GM12878 (cell line): ENCODE measurements around the gene PFKFB3. TPM values are rescaled to one million over a fixed set of nuclear protein-coding genes. Genes with fewer than 3 reads are reported as not detected.

Experiments used
- ATAC-seq: fragments of 200-7000 bp; cut with Tn5 transposase; 3 replicates; pipeline ENCODE4 v1.9.1; 2020; ENCODE audit warnings: mild to moderate bottlenecking, moderate library complexity
- BruUV-seq: library from RNA; stranded (reverse); fragments of 400-500 nt; replicated peaks from 2 replicates; lab custom pipeline; 2021; lab: Mats Ljungman, UMichigan
- CTCF ChIA-PET: fragments of 300-600 bp; sonication (Branson Sonifier 250); formaldehyde crosslinking; extraction: SDS; loops from one replicate; lab custom pipeline; 2021; ENCODE audit warnings: inconsistent platforms; lab: Yijun Ruan, JAX
- POLR2A ChIA-PET: fragments of 350-600 bp; formaldehyde crosslinking; extraction: SDS; loops from one replicate; lab custom pipeline; 2021; ENCODE audit warnings: inconsistent platforms; lab: Charles Lee
- RAD21 ChIA-PET: fragments of 300-600 bp; sonication (Branson Sonifier 250); formaldehyde crosslinking; loops from one replicate; lab custom pipeline; 2023; ENCODE audit warnings: antibody characterized with exemption; ENCODE audit not compliant: unreplicated experiment; lab: Charles Lee
- SMC1A ChIA-PET: fragments of 300-600 bp; sonication (Branson Sonifier 250); formaldehyde crosslinking; loops from one replicate; lab custom pipeline; 2023; ENCODE audit not compliant: unreplicated experiment, uncharacterized antibody; lab: Charles Lee
- DNase-seq: peaks from one replicate; pipeline ENCODE4 v3.0.0-alpha.2; 2011; ENCODE audit warnings: low read depth, low spot score
- FAIRE-seq: peaks from 3 replicates; lab custom pipeline; 2011; peaks lifted over from hg19 to GRCh38; lab: Jason Lieb, UNC
- H2AFZ ChIP-seq: 2 replicates; pipeline ENCODE4 v1.6.0; 2011; ENCODE audit warnings: low read depth, low read length, control low read depth; ENCODE audit not compliant: control insufficient read depth
- H3K27ac ChIP-seq: 2 replicates; pipeline ENCODE4 v1.5.1; 2011; ENCODE audit warnings: control low read depth; ENCODE audit not compliant: control insufficient read depth, insufficient read depth
- H3K27me3 ChIP-seq, 2 experiments: replicated peaks in 1 of 2; 2 replicates each; pipeline versions ENCODE4 v1.6.0 to v1.6.1; 2011; ENCODE audit warnings: low read length in 1 of 2; ENCODE audit not compliant: control insufficient read depth in 2 of 2, insufficient read depth in 2 of 2
- H3K36me3 ChIP-seq, 2 experiments: 2 replicates each; pipeline ENCODE4 v1.5.1; 2011; ENCODE audit warnings: low read length in 1 of 2; ENCODE audit not compliant: control insufficient read depth in 2 of 2, insufficient read depth in 2 of 2
- H3K4me1 ChIP-seq: 2 replicates; pipeline ENCODE4 v1.6.1; 2011; ENCODE audit warnings: mild to moderate bottlenecking, low read length, moderate library complexity, mixed read lengths; ENCODE audit not compliant: control insufficient read depth, insufficient read depth
- H3K4me2 ChIP-seq: 2 replicates; pipeline ENCODE4 v1.6.0; 2011; ENCODE audit warnings: control low read depth; ENCODE audit not compliant: control insufficient read depth, insufficient read depth
- H3K4me3 ChIP-seq: fragments of 200-600 bp; sonication (generic); 2 replicates; pipeline ENCODE4 v1.5.1; 2016
- H3K79me2 ChIP-seq: 2 replicates; pipeline ENCODE4 v1.6.0; 2011; ENCODE audit warnings: low read length; ENCODE audit not compliant: control insufficient read depth, insufficient read depth
- H3K9ac ChIP-seq: 2 replicates; pipeline ENCODE4 v1.8.0; 2011; ENCODE audit warnings: low read length, control low read depth, mixed read lengths; ENCODE audit not compliant: control insufficient read depth, insufficient read depth
- H3K9me3 ChIP-seq: replicated peaks from 3 replicates; pipeline ENCODE4 v1.5.1; 2011; ENCODE audit warnings: mild to moderate bottlenecking, low read length; ENCODE audit not compliant: control insufficient read depth, insufficient read depth
- H4K20me1 ChIP-seq: 2 replicates; pipeline ENCODE4 v1.6.0; 2011; ENCODE audit not compliant: control insufficient read depth, insufficient read depth
- CBX5 ChIP-seq: sonication (generic); IDR thresholded peaks from 2 replicates; pipeline ENCODE4 v1.6.1; 2016; ENCODE audit warnings: low read depth, moderate library complexity, mild to moderate bottlenecking, inconsistent platforms
- SMARCA5 ChIP-seq: fragments of 450-650 bp; IDR thresholded peaks from 2 replicates; pipeline ENCODE4 v1.6.1; 2017; ENCODE audit warnings: mild to moderate bottlenecking
- STAT1 ChIP-seq: fragments of 450-650 bp; conservative IDR thresholded peaks from 2 replicates; pipeline ENCODE4 v1.6.1; 2014; ENCODE audit warnings: antibody characterized with exemption, mild to moderate bottlenecking
- YY1 ChIP-seq: IDR thresholded peaks from 2 replicates; pipeline ENCODE4 v1.6.1; 2011; ENCODE audit warnings: low read depth, mild to moderate bottlenecking, low read length
- ZBED1 ChIP-seq: IDR thresholded peaks from 2 replicates; pipeline ENCODE4 v1.6.1; 2016; ENCODE audit warnings: borderline replicate concordance
- ZNF687 ChIP-seq: fragments of 450-650 bp; IDR thresholded peaks from 2 replicates; pipeline ENCODE4 v1.6.1; 2017; ENCODE audit warnings: mild to moderate bottlenecking, moderate library complexity
- WGBS: methylation state at CpG from one replicate; pipeline ENCODE4 v1.1.6; 2016; ENCODE audit warnings: low lambda C conversion rate; ENCODE audit not compliant: insufficient replicate concordance, insufficient coverage; ENCODE audit errors: missing lambda C conversion rate; 5-methylcytosine and 5-hydroxymethylcytosine counted together
- in situ Hi-C: fragments of 300-500 bp; cut with MboI; formaldehyde crosslinking; loops from 9 replicates; pipeline ENCODE4 v1.14.3; 2018; ENCODE audit warnings: mixed read lengths
- intact Hi-C: fragments of 100-400 bp; cut with micrococcal nuclease; formaldehyde crosslinking; loops from one replicate; pipeline ENCODE4 v1.14.2; 2022; ENCODE audit not compliant: unreplicated experiment
- polyA plus RNA-seq, 11 experiments: library from polyadenylated mRNA; depleted of rRNA in 4 of 11; unstranded in 6 of 11; stranded (reverse) in 5 of 11; fragments of >200 nt; fragmentation: Nextera tagmentation in 4 of 11; fragmentation: Illumina TruSeq in 1 of 11; extraction: Ambion mirVana in 4 of 11; extraction: Trizol in 1 of 11; gene quantifications; 1 replicate in 1 of 11; 2 replicates in 10 of 11; pipeline versions ENCODE4 v1.2.1 to v1.2.3, GENCODE V29; 2011 to 2016; ENCODE audit warnings: inconsistent platforms in 2 of 11, missing spikeins in 2 of 11, low read depth in 1 of 11
- small RNA-seq: library from RNA; depleted of rRNA; stranded (forward); fragments of <200 nt; gene quantifications from one replicate; pipeline ENCODE3, GENCODE V24; 2014
- total RNA-seq, 4 experiments: library from RNA; depleted of rRNA in 3 of 4; stranded (reverse); fragments of >200 nt in 3 of 4; fragmentation: Illumina TruSeq in 1 of 4; extraction: Trizol in 1 of 4; gene quantifications; 2 replicates each; pipeline versions ENCODE4 v1.2.1 to v1.2.3, GENCODE V29; 2013 to 2021

The PFKFB3 gene
- total and polyA plus RNA-seq, 10 of the 15 experiments (the other 5 are each of a cell fraction or from before 2014, with no cell fraction given), result 1.6 to 46.7 (median 13.7) TPM

DNA sequence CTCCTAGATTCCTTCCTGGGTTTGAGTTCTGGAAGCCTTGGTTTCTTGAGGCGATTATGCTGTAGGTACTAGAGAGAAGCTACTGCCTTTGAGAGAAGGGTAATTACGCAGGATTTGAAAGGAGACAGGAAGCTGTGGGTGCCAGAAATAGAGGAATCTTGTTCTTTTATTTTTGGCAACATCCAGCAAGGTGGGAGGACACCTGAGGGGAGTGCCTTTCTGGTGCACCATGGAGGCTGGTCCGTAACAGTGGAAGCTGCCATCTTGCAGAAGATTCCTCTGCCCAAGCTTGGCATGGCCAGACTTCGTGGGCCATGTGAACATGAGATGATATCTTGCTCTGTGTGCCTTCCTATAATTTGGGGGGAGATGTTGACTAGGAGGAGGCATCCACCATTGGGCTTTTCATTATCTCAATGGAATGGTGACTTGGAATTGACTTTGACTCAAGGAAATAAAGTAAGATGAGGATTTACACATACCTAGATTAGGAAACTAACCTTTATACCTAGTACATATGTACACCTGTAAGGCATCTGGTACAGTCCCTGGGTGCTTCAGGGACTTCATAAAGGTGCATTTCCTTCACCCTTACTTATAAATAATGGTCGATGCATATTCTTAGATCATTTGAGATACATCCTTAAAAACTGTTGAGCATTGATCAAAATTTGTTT, 98.2 kb downstream of the PFKFB3 start (continued):
- TF ChIP-seq ZNF687 (peak; percentile 19; the same call in 1 of the 2 replicates), ZBED1 (no peak), YY1 (peak; percentile 44; the same call in 1 of the 2 replicates), SMARCA5 (0 out of 2 replicates have a peak, but pooled peaks have one; percentile 26), STAT1 (no peak)

GRCh38 chr10:6301488-6302075, 98.8 kb downstream of the PFKFB3 start:
- ChIA-PET RAD21 (interaction anchor here (0.8 to 7.2 kb wide), 11 partner anchors 12 to 100 kb away, joined by 3 to 71 read pairs (median 5); partner anchors contain the start of gene PFKFB3), SMC1A (interaction anchor here (0.6 to 11.0 kb wide), 17 partner anchors 10 to 327 kb away, joined by 3 to 153 read pairs (median 4); partner anchors contain the start of gene PFKFB3), POLR2A (interaction anchor here (0.9 to 3.4 kb wide), 6 partner anchors 10 to 46 kb away, joined by 3 to 32 read pairs (median 8); no protein-coding TSS in a partner anchor), CTCF (interaction anchor here (0.7 to 3.7 kb wide), 6 partner anchors 8 to 100 kb away, joined by 4 to 20 read pairs (median 4); partner anchors contain the start of gene PFKFB3)
- in situ Hi-C loops (no loop called here), intact Hi-C loops (loop anchor here (2.0 kb wide), 1 partner anchor 99 kb away; no protein-coding TSS in a partner anchor)
- H3K27me3 ChIP-seq, result no peaks in the 10 kb centered on the region
- no peak for FAIRE-seq
- H3K9ac ChIP-seq, result no peak overlapping the region
- no peak overlapping the region for H2AFZ ChIP-seq
- peaks cover 25% of the 10 kb centered on the region for H3K4me1 ChIP-seq
- no peaks in the 10 kb centered on the region; the same call in 2 of the 3 replicates for H3K9me3 ChIP-seq
- H3K27ac ChIP-seq, result no peak overlapping the region
- H3K4me2 ChIP-seq, result no peak overlapping the region
- 82% methylated on average over 7 of the region's 7 CpGs for WGBS
- no peak for TF ChIP-seq CBX5
- no peaks in the 10 kb centered on the region for H3K36me3 ChIP-seq
- no peaks in the 10 kb centered on the region for H3K79me2 ChIP-seq
- ATAC-seq, result no peak
- no peak for DNase-seq
- no peaks in the 10 kb centered on the region for H4K20me1 ChIP-seq
- H3K4me3 ChIP-seq, result no peak overlapping the region
- BruUV-seq, result no TSS peak

Small RNAs within 50 kb of the gene (small RNA-seq; reads per million reads assigned to genes)
- gene RF00019, result not detected

Other genes starting within 250 kb of the PFKFB3 start
- gene IL15RA, start 225.4 kb upstream of the PFKFB3 start, total RNA-seq (2014; rRNA removed), result 14.7 and 15.2 TPM in 2 replicates
- gene IL15RA, start 225.4 kb upstream of the PFKFB3 start, total RNA-seq (2014; rRNA removed; fragmentation: Illumina TruSeq; extraction: Trizol), result 6.5 and 7.7 TPM in 2 replicates
- 9.9 and 12.1 TPM in 2 replicates for gene IL15RA, start 225.4 kb upstream of the PFKFB3 start, total RNA-seq (2021)
- 6.5 and 12.0 TPM in 2 replicates for gene IL15RA, start 225.4 kb upstream of the PFKFB3 start, polyA plus RNA-seq (2011; rRNA removed)
- gene IL15RA, start 225.4 kb upstream of the PFKFB3 start, polyA plus RNA-seq (2014; fragmentation: Illumina TruSeq; extraction: Trizol), result 7.8 and 9.8 TPM in 2 replicates
- 1 to 10 TPM; 2.0 to 4.2 TPM for gene IL15RA, start 225.4 kb upstream of the PFKFB3 start, polyA plus RNA-seq (2014; fragmentation: Nextera tagmentation; extraction: Ambion mirVana)
- 13.3 and 14.8 TPM in 2 replicates for gene IL15RA, start 225.4 kb upstream of the PFKFB3 start, polyA plus RNA-seq (2014; rRNA removed)
- 10 to 100 TPM; 13.8 to 14.6 TPM for gene IL15RA, start 225.4 kb upstream of the PFKFB3 start, polyA plus RNA-seq (2016; fragmentation: Nextera tagmentation; extraction: Ambion mirVana)
- 3.4 and 4.0 TPM in 2 replicates for gene IL2RA, start 140.6 kb upstream of the PFKFB3 start, total RNA-seq (2014; rRNA removed)
- 5.0 and 5.3 TPM in 2 replicates for gene IL2RA, start 140.6 kb upstream of the PFKFB3 start, total RNA-seq (2014; rRNA removed; fragmentation: Illumina TruSeq; extraction: Trizol)
- gene IL2RA, start 140.6 kb upstream of the PFKFB3 start, total RNA-seq (2021), result 5.0 and 5.3 TPM in 2 replicates
- gene IL2RA, start 140.6 kb upstream of the PFKFB3 start, polyA plus RNA-seq (2011; rRNA removed), result 2.2 and 2.4 TPM in 2 replicates
- gene IL2RA, start 140.6 kb upstream of the PFKFB3 start, polyA plus RNA-seq (2014; fragmentation: Illumina TruSeq; extraction: Trizol), result 5.6 and 6.0 TPM in 2 replicates
- 1 to 10 TPM; 3.3 to 5.1 TPM for gene IL2RA, start 140.6 kb upstream of the PFKFB3 start, polyA plus RNA-seq (2014; fragmentation: Nextera tagmentation; extraction: Ambion mirVana)
- gene IL2RA, start 140.6 kb upstream of the PFKFB3 start, polyA plus RNA-seq (2014; rRNA removed), result 3.4 and 3.9 TPM in 2 replicates
- 1 to 10 TPM; 4.8 to 5.7 TPM for gene IL2RA, start 140.6 kb upstream of the PFKFB3 start, polyA plus RNA-seq (2016; fragmentation: Nextera tagmentation; extraction: Ambion mirVana)
- 38.3 and 49.0 TPM in 2 replicates for gene RBM17, start 113.9 kb upstream of the PFKFB3 start, total RNA-seq (2014; rRNA removed)
- gene RBM17, start 113.9 kb upstream of the PFKFB3 start, total RNA-seq (2014; rRNA removed; fragmentation: Illumina TruSeq; extraction: Trizol), result 85.7 and 94.1 TPM in 2 replicates
- gene RBM17, start 113.9 kb upstream of the PFKFB3 start, total RNA-seq (2021), result 101 and 106 TPM in 2 replicates
- 64.5 and 65.3 TPM in 2 replicates for gene RBM17, start 113.9 kb upstream of the PFKFB3 start, polyA plus RNA-seq (2011; rRNA removed)
- 156 and 160 TPM in 2 replicates for gene RBM17, start 113.9 kb upstream of the PFKFB3 start, polyA plus RNA-seq (2014; fragmentation: Illumina TruSeq; extraction: Trizol)
- gene RBM17, start 113.9 kb upstream of the PFKFB3 start, polyA plus RNA-seq (2014; fragmentation: Nextera tagmentation; extraction: Ambion mirVana), result 10 to 100 TPM; 28.4 to 45.0 TPM
- gene RBM17, start 113.9 kb upstream of the PFKFB3 start, polyA plus RNA-seq (2014; rRNA removed), result 79.9 and 82.1 TPM in 2 replicates
- gene RBM17, start 113.9 kb upstream of the PFKFB3 start, polyA plus RNA-seq (2016; fragmentation: Nextera tagmentation; extraction: Ambion mirVana), result 100 to 1,000 TPM; 177 to 181 TPM